Erythroblast (primary cell): ENCODE data around the gene SPP1.

ENCODE experiments used
- GATA1 ChIP-seq: IDR thresholded peaks from 2 replicates; pipeline ENCODE4 v1.6.1; 2011; ENCODE audit warnings: low read depth, mild to moderate bottlenecking, control low read depth, low read length, moderate library complexity
- POLR2A ChIP-seq: IDR thresholded peaks from 2 replicates; pipeline ENCODE4 v1.6.1; 2011; ENCODE audit warnings: mild to moderate bottlenecking, low read length

- no peak for TF ChIP-seq GATA1
- TF ChIP-seq POLR2A = no peak
These were observed 35.5 kb downstream of the SPP1 start for GRCh38 chr4:88010966-88011365.
